GM10847 (cell line): Measurements from ENCODE around the gene TOP3B.

Experiments
- POLR2A ChIP-seq: IDR thresholded peaks from 2 replicates; pipeline ENCODE4 v1.6.1; 2011; ENCODE audit not compliant: insufficient read length; ENCODE audit errors: extremely low read depth

The TOP3B gene

DNA sequence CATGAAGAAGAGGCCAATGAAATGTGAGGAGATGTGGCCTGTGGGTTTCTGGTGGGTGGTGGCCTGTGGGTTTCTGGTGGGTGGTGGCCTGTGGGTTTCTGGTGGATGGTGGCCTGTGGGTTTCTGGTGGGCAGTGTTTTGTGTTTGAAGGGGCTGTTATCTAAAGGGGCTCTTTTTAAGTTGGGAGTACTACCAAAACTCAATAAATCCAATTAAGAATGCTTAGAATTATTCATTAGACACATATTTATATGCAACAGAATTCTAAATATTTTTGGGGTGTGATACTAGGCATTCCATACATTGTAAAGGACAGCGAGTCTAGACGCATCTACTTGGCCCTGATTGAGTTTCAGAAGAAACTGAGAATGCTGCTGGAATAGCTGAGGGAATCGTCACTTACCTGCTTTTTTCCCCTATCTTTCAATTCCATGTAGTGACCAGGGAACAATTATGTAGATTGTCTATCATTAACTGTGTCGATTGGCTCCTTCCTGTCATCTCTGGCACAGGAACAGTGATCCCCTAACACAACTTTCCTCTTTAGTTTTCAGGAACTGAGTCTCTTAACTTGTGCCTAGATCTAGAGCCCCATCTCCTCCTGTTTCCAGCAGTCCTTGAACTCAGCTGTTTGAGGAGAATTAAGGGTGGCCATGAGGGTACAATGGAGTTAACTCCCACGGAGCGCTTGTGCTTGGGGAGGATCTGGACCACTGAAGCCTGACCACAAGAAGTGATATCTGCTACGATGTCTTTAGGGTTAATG is 37.3 kb upstream of the TOP3B start:
- TF ChIP-seq POLR2A: no peak

GRCh38 chr22:22018825-22019658 is 36.5 kb upstream of the TOP3B start:
- TF ChIP-seq POLR2A: no peak

DNA sequence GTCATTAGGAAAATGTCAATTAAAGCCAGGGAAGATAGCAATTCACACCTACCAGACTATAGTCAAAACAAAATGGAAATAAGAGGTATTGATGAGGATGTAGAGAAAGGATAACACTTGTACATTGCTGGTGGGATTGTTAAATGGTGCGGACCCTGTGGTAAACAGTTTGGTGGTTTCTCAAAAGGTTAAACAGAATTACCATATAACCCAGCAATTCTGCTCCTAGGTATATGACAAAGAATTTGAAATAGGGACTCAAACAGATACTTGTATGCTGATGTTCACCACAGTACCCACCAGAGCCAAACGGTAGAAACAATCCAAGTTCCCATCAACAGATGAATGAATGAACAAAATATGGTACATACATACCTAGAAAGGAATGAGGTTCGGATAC is 33.0 kb upstream of the TOP3B start:
- TF ChIP-seq POLR2A: no peak

GRCh38 chr22:22014285-22014659 is 31.7 kb upstream of the TOP3B start:
- TF ChIP-seq POLR2A: no peak

GRCh38 chr22:22013559-22014284 is 31.1 kb upstream of the TOP3B start:
- TF ChIP-seq POLR2A: no peak

GRCh38 chr22:22011964-22012363 is 29.4 kb upstream of the TOP3B start:
- TF ChIP-seq POLR2A: no peak

- no peak for TF ChIP-seq POLR2A
These were observed 27.8 kb upstream of the TOP3B start for GRCh38 chr22:22010358-22010757.

- TF ChIP-seq POLR2A: no peak
These were observed 27.1 kb upstream of the TOP3B start for GRCh38 chr22:22009661-22010060.

DNA sequence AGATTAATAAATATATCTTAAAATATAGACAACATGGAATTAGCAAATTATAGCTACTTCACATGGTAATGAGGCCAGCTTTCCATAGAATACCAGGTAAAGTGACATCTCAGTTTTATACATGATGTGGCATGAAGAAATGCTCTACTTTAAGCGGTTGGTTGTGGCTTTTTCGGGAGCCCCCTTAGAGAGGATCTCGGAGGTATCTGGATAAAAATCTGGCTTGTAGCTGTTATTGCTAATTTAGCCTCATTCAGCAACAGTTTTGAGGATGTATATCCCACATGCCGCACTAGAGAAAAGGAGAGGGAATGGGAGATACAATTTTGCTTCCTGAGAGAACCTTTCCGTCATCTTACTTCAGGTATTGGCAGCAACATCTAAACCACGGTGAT is 24.0 kb upstream of the TOP3B start:
- no peak for TF ChIP-seq POLR2A

DNA sequence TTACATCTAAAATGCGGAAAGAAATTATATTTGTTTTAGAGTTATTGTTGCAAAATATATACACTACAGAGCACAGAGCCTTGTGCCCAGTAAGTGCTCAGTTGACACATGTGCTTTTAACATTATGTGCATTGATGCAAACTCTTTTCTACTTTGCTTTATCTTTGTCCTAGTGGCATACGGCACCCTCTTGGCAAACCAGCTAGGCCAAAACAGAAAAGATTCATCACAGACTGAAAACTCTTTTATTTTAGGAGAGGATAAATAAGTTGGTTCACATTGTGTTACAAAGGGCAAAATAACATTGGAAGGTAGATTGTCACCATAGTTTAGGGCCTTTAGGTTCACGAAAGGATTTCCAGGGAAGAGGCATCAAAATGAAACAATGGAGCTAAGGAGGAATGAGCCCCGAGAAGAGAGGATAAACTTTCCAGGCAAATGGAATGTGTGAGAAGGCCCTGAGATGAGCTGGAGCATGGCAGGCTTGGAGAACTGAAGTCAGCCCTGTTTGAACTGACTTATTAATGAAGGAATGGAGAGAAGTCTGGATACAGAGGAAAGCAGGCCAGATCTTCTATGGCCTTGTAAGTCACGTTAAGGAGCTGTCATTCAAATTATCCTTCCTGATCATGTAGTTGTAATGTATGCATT is 23.5 kb upstream of the TOP3B start:
- no peak for TF ChIP-seq POLR2A

DNA sequence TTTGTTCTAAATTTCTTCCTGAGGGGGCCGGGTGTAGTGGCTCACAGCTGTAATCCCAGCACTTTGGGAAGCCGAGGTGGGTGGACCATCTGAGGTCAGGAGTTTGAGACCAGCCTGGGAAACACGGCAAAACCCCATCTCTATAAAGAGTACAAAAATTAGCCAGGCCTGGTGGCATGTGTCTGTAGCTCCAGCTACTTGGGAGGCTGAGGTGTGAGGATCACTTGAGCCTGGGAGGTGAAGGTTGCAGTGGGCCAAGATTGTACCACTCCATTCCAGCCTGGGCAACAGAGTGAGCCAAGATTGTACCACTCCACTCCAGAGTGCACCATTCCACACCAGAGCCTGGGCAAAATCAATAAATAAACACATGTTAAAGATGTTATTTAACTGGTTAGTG is 20.6 kb upstream of the TOP3B start:
- TF ChIP-seq POLR2A: no peak

DNA sequence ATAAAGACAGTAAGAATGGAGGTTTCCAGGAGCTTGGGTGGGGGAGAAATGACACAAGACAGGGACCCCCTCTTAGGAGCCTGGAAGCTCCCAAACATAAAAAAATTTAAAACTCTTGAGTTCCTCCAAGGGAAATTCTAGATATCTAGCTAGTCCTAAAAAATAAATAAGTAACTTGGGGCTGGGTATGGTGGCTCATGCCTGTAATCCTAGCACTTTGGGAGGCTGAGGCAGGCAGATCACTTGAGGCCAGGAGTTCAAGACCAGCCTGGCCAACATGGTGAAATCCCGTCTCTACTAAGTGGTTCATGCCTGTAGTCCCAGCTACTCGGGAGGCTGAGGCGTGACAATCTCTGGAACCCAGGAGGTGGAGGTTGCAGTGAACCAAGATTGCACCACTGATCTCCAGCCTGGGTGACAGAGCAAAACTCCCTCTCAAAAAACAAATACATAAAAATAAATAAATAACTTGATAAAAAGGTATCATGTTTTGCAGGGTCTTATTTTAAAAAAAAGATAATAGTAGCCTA is 20.0 kb upstream of the TOP3B start:
- no peak for TF ChIP-seq POLR2A

- no peak for TF ChIP-seq POLR2A
These were observed 19.3 kb upstream of the TOP3B start for GRCh38 chr22:22001664-22002525.

DNA sequence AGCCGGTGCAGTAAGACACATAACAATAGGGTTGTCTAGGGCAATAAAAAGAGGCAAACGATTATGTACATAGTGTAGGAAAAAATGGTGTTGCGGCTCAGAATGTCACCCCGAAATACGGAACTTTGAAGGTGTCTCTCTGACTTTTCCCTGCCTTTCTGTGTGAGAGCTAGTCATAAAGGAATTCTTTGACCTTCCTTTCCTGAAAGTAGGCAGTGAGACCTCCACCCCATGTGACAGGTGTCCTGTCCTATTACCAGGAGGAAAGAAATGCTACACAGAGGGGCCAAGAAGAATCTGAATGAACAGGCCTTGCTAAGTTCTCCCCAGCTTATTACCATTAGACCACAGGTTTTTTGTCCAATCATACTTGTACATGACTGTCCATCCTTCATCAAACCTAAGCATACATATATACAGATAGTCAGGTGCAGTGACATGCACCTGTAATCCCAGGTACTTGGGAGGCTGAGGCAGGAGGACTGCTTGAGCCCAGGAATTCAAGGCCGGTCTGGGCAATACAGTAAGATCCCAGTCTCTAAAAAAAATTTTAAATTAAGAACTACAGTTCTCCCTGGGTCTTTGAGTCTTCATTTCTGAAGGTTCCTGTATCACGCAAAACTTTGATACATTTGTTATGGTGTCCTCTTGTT is 16.1 kb upstream of the TOP3B start:
- TF ChIP-seq POLR2A: no peak
